HUES6 (cell line): Measurements from ENCODE around the gene WLS.

Experiments used
- H3K27ac ChIP-seq: 2 replicates; pipeline ENCODE4 v1.7.0; 2013; ENCODE audit warnings: low read depth, mild to moderate bottlenecking, low read length, inconsistent platforms
- H3K27me3 ChIP-seq: 2 replicates; pipeline ENCODE4 v1.6.1; 2013; ENCODE audit warnings: low read length; ENCODE audit not compliant: control insufficient read depth, insufficient read depth
- H3K36me3 ChIP-seq: 2 replicates; pipeline ENCODE4 v1.6.1; 2013; ENCODE audit warnings: low read length; ENCODE audit not compliant: control insufficient read depth, insufficient read depth
- H3K4me1 ChIP-seq: 2 replicates; pipeline ENCODE4 v1.6.1; 2013; ENCODE audit warnings: low read length; ENCODE audit not compliant: control insufficient read depth, insufficient read depth
- H3K4me3 ChIP-seq: 2 replicates; pipeline ENCODE4 v1.5.1; 2013; ENCODE audit warnings: low read depth, low read length
- H3K9ac ChIP-seq: one replicate; pipeline ENCODE4 v1.6.1; 2013; ENCODE audit warnings: mild to moderate bottlenecking, low read length
- H3K9me3 ChIP-seq: 2 replicates; pipeline ENCODE4 v1.6.1; 2013; ENCODE audit warnings: low read depth, low read length; ENCODE audit not compliant: control insufficient read depth, insufficient read depth

The WLS gene

GRCh38 chr1:68216089-68216772 lies 16.1 kb downstream of the WLS start:
- Histone ChIP-seq H3K9ac (no peak overlapping the region), H3K4me1 (peaks cover 55% of the 10 kb centered on the region), H3K36me3 (no peaks in the 10 kb centered on the region), H3K4me3 (no peak overlapping the region), H3K27ac (no peak overlapping the region), H3K27me3 (no peaks in the 10 kb centered on the region), H3K9me3 (no peaks in the 10 kb centered on the region)

DNA sequence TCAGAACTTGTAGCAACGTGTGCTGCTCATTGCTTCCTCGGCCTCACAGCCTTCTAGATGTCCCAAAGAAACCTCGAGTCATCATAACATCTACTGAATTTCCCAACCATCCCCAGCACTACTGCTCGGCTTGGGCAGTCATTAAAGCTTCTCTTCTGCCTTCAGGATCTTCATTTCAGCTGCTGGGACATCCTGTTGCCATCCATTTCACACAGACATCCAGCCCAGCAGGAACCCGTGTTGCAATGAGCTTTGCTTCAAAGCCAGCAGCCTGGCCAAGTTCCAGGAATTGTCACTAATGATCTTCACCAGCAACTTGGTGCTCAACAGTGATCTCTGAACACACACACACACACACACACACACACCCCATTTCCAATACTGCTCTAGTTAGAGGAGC lies 18.5 kb downstream of the WLS start:
- peaks cover 41% of the 10 kb centered on the region; the same call in 1 of the 2 replicates for H3K4me1 ChIP-seq
- no peaks in the 10 kb centered on the region for H3K27me3 ChIP-seq
- no peak overlapping the region for H3K9ac ChIP-seq
- H3K4me3 ChIP-seq = no peak overlapping the region
- no peaks in the 10 kb centered on the region for H3K36me3 ChIP-seq
- no peak overlapping the region for H3K27ac ChIP-seq
- no peaks in the 10 kb centered on the region for H3K9me3 ChIP-seq

DNA sequence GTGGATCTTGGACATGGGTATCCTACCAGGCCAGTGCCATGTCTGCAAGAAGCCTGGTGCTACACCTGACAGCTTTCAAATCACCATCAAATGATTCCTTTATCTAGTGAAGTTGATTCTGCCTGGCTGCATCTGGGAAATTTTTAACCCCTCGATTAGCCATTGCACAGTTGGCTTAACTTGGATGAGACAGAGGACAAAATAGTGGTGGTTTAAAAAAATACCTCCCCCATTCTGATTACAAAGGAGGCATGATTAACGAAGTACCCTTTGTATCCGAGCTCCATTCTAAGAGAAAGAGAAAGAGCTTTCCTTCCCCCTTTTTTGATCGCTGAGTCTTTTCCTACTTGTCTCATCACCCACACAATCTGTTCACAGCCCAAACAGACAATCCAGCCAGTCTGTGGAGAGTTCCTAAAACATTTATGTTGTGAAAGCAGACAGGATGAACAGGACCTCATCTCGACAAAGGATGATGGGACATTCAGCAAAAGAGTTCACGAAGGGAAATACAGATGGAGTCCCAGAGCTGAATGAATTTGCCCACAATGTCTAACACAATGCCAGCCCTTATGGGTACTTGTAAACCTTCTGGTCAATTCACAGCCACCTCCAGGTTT lies 20.5 kb downstream of the WLS start:
- Histone ChIP-seq H3K27ac (no peak overlapping the region), H3K36me3 (no peaks in the 10 kb centered on the region), H3K9me3 (no peaks in the 10 kb centered on the region), H3K4me3 (no peak overlapping the region), H3K27me3 (no peaks in the 10 kb centered on the region), H3K9ac (no peak overlapping the region), H3K4me1 (peaks cover 24% of the 10 kb centered on the region; the same call in 1 of the 2 replicates)

DNA sequence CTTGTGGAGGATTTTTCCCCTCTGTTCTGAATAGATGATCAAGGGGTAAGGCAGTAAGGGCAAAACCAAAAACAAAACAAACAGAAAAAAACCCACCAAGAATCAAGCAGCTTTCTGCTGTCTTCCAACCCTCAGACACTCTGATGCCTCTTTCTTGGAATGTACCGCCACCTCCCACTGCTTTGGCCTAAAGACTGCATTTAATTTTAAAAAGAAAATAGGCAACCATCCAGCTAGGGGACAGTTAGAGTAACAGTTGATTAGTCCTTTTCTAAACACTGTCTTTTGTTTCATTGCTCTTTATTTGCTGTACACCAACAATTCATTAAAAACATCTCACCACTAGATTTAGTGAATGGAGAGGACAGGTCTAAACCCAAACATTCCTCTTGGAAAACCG lies 21.5 kb downstream of the WLS start:
- Histone ChIP-seq H3K9me3 (no peaks in the 10 kb centered on the region), H3K36me3 (no peaks in the 10 kb centered on the region), H3K9ac (no peak overlapping the region), H3K4me3 (no peak overlapping the region), H3K27ac (no peak overlapping the region), H3K27me3 (no peaks in the 10 kb centered on the region), H3K4me1 (peaks cover 24% of the 10 kb centered on the region; the same call in 1 of the 2 replicates)

- no peak overlapping the region for H3K4me3 ChIP-seq
- peaks cover 24% of the 10 kb centered on the region; the same call in 1 of the 2 replicates for H3K4me1 ChIP-seq
- no peaks in the 10 kb centered on the region for H3K27me3 ChIP-seq
- no peaks in the 10 kb centered on the region for H3K36me3 ChIP-seq
- no peak overlapping the region for H3K27ac ChIP-seq
- no peaks in the 10 kb centered on the region for H3K9me3 ChIP-seq
- H3K9ac ChIP-seq = no peak overlapping the region
Measured at GRCh38 chr1:68210027-68210426, 22.3 kb downstream of the WLS start.

DNA sequence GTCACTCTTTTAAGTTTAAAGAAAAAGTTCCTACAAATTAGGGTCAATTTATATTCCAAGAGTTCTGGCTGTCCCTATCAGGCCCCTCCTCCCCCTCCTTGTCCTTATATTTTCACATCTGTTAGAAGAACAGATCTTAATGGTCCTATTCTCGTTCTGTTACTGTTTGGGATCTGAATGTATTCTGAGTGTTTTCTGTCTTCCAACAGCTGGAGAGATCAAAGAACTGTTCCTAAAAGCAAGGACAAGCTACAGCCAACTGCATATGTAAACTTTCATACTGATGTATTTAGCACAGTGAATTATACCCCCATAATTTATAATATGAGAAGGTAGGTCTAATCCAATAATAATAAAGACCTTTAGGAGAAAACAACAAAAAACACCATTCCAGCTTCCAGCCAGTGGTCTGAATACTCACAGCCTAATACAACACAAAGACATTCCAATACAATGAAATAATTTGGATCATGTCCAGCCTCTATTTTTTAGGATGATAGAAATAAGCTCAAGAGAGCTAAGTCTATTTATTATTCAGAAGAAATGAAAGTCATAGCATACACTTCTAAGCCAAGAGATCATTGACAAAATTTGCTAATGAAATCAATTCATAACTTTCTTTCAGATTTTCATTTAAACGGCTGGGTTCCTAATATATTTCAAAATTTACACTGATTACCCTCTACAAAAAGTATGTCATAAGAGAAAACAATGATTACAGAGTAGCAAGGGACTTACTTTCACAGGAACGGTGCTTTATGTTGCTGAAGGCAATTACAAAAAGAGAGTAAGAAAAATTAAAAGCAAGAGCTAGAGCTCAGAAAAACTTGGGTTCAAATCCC lies 25.3 kb downstream of the WLS start:
- H3K27me3 ChIP-seq = no peaks in the 10 kb centered on the region
- H3K36me3 ChIP-seq = no peaks in the 10 kb centered on the region
- H3K9me3 ChIP-seq = no peaks in the 10 kb centered on the region
- peaks cover 19% of the 10 kb centered on the region; the same call in 1 of the 2 replicates for H3K4me1 ChIP-seq
- H3K9ac ChIP-seq = no peak overlapping the region
- H3K4me3 ChIP-seq = no peak overlapping the region
- H3K27ac ChIP-seq = no peak overlapping the region

- H3K4me3 ChIP-seq = no peak overlapping the region
- H3K27ac ChIP-seq = no peak overlapping the region
- no peaks in the 10 kb centered on the region for H3K36me3 ChIP-seq
- no peaks in the 10 kb centered on the region for H3K27me3 ChIP-seq
- no peak overlapping the region for H3K9ac ChIP-seq
- peaks cover 9% of the 10 kb centered on the region; the same call in 1 of the 2 replicates for H3K4me1 ChIP-seq
- H3K9me3 ChIP-seq = no peaks in the 10 kb centered on the region
Measured at GRCh38 chr1:68205794-68206358, 26.4 kb downstream of the WLS start.

DNA sequence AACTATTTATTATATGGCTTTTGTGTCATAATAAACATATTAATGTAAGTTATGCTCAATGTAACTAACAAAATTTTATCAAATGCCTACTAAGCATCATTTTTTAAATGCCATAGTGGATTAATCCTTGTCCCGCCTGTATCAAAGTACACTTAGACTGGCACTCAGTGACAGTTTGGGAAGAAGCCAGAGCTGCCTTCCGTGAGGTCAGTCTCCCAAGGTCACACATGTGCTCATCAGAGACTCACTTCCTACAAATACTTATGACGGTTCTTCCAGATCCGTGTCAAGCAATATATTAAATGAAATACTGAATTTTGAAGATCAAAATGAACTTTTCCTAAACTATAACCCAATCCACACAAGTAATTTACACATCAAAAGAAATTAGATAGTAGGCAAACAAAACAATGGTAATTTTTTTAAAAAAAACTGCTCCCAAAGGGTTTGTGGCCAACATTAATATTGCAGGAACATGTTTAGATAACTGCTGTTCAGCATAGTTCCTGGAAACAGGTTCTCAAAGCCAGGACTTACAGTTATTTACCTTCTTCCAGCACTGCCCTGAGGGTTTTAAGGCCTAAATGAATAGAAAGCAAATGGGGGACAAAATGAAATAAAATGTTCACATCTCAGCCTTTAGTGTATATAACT lies 27.2 kb downstream of the WLS start:
- Histone ChIP-seq H3K27me3 (no peaks in the 10 kb centered on the region), H3K4me1 (peaks cover 4% of the 10 kb centered on the region; the same call in 1 of the 2 replicates), H3K36me3 (no peaks in the 10 kb centered on the region), H3K27ac (no peak overlapping the region), H3K9ac (no peak overlapping the region), H3K4me3 (no peak overlapping the region), H3K9me3 (no peaks in the 10 kb centered on the region)

- H3K9me3 ChIP-seq = no peaks in the 10 kb centered on the region
- no peaks in the 10 kb centered on the region for H3K36me3 ChIP-seq
- H3K4me1 ChIP-seq = peaks cover 29% of the 10 kb centered on the region
- H3K9ac ChIP-seq = no peak overlapping the region
- no peaks in the 10 kb centered on the region for H3K27me3 ChIP-seq
- H3K4me3 ChIP-seq = no peak overlapping the region
- no peak overlapping the region for H3K27ac ChIP-seq
Measured at GRCh38 chr1:68202239-68202832, 30.0 kb downstream of the WLS start.

DNA sequence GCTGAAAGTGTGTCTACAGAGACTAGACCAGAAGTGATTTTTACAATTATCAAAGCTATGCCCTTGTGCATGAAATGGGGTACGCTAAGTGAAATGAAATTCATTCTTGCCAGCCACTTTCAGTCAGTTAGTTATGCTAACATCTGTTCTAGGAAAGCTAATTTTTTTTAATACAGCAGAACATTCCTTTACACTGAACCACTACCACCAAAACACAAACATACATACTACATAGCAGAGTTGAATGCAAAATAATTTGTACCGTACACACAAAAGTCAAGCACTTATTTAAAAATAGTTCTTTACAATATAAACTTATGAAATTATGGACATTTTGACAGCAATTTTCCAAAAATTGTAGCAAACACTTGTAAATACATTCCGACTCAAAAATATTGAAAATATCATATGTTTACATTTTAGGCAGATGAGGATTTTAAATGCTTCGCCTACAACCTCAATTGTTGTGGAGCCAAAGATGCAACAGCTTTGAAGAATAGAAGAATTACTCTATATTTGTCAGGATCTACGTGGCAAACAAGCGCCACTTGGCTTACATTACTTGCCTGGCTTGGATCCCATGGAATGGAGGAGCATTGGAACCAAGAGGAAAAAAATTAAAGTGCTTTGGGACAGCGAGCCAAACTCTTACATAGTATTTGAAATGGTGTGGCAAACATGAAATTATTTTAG lies 30.6 kb downstream of the WLS start:
- H3K36me3 ChIP-seq = no peaks in the 10 kb centered on the region
- peaks cover 34% of the 10 kb centered on the region for H3K4me1 ChIP-seq
- no peak overlapping the region for H3K4me3 ChIP-seq
- H3K27me3 ChIP-seq = no peaks in the 10 kb centered on the region
- H3K9ac ChIP-seq = no peak overlapping the region
- H3K9me3 ChIP-seq = no peaks in the 10 kb centered on the region
- no peak overlapping the region for H3K27ac ChIP-seq
